Measurements from ENCODE around the gene PGR.
"Not testable (repeated sequence)": the region's sequence is repeated elsewhere in the genome, so short reads cannot be mapped to it uniquely, and the experiment has no call there.

Gene PGR

GRCh38 chr11:101063706-101064105 lies 65.9 kb downstream of the PGR start:
- no peak for DNase-seq

DNA sequence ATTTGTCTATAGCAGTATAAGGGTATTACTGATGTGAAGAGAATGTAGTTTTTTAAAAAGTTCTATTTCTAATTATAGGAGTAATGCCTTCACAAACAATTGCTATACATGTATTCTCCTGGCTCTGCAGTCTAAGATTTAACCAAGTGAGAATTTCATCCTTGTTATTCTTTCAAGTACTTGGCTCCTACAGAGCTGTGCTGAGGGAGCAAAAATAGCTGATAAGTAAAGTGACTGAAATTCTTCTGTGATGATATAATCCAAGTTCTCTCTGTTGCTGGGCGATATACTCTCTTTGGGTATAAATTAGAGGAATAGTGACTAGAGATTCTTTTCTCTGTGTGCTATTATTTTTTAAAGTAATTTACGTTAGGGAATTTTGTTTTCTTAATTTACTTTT lies 68.0 kb downstream of the PGR start:
- DNase-seq: no peak

DNA sequence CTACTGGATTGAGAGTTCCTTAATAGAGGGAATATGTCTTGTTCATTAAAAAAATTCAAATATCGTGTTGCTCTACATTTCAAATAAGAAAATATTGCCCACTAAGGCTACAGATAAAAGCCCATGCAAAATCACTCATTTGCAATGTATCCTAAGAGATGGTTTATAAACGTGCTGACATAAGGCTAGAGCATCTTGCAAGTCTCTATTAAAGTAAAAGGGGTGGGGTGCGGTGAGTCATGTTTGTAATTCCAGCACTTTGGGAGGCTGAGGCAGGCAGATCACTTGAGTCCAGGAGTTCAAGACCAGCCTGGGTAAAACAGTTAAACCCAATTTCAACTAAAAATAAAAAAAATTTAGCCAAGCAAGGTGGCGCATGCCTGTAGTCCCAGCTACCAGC lies 70.3 kb downstream of the PGR start:
- no peak for DNase-seq

- no peak for DNase-seq
Measured at GRCh38 chr11:101053492-101053891, 76.1 kb downstream of the PGR start.

DNA sequence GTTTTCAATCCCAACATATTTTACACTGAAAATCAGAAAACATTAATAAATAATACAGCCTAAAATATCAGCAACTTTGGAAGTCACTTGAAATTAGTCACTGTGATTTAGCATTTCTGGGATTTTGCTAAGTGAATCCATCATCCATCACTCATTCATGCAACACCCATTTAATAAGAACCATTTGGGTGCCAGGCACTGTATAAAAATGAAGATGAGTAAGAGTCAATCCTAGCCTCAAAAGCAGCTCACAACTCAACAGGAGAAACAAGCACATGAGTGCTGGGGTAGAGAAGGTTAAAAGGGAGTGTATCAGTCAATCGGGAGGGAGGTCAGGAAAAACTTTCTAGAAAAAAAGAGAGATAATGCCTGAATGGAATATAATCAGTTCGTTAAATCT lies 77.9 kb downstream of the PGR start:
- no peak for DNase-seq

DNA sequence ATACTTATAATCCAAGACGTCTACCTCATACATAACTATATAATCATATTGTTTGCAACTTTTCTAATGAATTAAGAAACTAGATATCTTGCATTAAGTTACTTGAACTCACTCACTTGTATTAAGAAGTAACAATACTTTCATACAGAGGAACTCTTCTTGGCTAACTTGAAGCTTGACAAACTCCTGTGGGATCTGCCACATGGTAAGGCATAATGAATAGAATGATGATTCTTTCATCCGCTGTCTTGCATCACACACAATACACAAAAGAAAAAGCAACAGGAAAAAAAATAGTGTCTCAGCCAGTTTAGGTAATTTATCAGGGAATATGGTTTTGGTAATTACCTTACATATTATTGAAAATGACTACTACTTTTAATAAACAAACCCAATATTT lies 79.8 kb downstream of the PGR start:
- no peak for DNase-seq

DNA sequence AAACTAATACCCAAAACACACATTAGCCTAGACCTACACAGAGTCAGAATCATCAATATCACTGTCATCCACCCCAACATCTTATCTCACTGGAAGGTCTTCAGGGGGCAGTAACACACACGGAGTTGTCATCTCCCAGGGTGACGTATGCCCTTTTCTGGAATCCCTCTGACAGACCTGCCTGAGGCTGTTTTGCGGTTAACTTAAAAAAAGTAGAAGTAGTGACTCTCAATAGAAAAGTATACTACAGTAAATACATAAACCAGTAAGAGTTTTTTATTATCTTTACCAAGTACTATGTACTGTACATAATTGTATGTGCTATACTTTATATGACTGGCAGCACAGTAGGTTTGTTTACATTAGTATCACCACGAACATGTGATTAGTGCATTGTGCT lies 80.5 kb downstream of the PGR start:
- no peak for DNase-seq

GRCh38 chr11:101048479-101048878 lies 81.1 kb downstream of the PGR start:
- no peak for DNase-seq

GRCh38 chr11:101046947-101047346 lies 82.7 kb downstream of the PGR start:
- no peak for DNase-seq

DNA sequence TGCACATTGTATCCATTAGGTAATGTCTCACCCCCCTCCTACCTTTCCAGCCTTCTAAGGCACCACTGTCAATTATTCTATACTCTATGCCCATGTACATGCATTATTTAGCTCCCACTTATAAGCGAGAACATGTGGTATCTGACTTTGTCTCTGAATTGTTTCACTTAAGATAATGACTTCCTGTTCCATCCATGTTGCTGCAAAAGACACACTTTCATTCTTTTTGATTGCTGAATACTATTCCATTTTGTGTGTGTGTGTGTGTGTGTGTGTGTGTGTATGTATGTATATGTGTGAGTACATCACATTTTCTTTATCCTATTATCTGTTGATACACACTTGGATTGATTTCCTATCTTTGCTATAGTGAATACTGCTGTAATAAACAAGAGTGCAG lies 84.2 kb downstream of the PGR start:
- DNase-seq: no peak

DNA sequence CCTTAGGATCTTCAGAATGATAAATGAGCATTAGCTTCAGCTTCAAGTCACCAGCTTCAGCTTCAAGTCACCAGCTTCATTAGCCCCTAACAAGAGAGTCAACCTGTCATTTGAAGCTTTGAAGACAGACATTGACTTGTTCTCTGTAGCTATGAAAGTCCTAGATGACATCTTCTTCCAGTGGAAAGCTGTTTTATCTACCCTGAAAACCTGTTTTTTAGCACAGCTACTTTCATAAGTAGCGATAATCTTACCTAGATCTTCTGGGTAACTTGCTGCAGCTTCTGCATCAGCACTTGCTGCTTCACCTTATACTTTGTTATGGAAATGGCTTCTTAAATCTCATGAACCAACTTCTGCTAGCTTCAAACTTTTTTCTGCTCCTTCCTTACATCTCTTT lies 85.7 kb downstream of the PGR start:
- DNase-seq: no peak

DNA sequence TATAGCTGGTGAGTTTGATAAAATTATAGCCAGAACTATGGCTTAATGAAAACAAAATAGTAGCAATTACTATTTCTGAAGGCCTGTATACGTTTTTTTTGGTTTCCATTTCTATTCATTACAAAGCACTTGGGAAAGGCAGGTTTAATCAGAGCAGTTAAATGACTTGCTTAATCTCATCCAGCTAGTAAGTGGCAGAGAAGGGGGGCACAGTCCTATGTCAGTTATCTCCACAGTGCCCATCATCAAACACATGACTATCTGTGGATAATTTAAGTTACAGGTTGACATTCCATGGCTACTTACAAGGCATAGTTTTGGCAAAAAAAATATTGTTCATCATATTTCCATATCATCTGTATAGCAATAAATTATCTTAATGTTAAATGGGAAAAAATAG lies 93.7 kb downstream of the PGR start:
- DNase-seq: no peak

DNA sequence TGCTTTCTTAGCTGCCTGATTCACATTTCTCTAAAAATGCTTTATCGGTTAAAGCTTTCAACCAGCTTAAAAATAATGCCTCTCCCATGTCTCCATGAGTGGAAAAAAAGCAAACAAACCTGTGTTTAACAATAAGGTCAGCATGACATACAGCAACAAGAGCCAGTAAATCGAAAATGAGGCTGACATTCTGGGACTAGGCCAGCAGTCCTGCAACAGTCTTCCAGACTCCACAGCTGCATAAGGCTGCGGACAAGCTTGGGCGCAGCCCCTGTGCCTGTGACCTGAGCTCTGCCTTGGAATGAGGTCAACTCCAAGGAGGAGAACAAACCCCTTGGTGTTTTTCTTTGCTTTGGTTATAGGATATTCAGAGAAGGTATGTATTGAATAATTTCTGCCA lies 95.5 kb downstream of the PGR start:
- no peak for DNase-seq

DNA sequence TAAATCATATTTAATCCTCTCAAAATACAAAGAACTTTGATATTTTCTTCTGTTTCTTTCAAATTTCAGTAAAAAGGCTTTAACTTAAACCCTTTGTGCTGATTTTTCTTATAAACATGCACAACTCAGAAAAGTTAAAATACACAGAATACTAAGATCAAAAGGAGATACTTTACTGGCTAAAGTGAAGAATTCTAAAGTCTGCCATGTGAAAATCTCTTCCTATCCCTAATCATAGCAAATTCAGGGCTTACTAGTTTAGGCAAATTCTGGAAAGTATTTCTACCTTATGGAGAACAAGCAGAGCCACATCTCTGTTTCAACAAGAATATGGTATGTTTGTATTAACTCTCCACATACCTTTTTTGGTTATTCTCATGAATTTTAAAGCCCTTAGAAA lies 96.6 kb downstream of the PGR start:
- no peak for DNase-seq

DNA sequence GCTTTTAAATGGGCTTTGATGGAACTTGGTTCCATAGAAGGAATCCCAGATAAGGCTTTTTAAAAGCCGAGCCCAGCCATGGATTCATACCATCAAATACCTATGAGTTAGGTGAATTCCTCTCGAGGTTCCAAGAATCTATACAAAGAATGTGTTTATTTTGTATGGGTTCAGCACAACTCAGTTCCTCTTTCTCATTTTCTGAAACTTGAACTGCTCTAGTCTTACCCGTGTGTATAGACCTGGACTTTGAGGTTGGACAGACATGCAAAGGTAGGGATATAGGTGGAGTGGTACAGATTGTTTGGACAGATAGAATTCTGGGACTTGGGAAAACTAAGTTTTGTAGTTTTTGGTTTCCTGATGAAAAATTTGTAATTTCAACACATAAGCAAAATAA lies 97.9 kb downstream of the PGR start:
- no peak for DNase-seq

DNA sequence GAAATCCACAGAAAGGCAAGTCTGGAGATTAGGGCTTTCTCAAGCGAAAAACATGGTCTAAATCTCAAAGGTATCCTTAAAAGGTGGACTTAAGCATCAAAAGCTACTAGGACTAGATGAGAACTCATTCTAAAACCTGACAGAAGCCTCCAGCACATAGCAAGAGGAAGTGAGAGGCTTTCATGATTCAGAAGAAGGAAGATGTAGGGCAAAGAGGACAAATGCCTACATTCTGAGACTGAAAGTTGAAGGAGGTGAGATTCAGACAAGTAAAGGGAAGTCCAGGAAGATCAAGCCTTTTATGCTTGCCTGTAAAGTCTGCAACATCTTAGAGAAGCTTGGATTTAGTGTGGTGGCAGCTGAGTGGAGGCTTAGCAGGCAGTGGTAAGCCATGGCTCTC lies 98.9 kb downstream of the PGR start:
- no peak for DNase-seq

DNA sequence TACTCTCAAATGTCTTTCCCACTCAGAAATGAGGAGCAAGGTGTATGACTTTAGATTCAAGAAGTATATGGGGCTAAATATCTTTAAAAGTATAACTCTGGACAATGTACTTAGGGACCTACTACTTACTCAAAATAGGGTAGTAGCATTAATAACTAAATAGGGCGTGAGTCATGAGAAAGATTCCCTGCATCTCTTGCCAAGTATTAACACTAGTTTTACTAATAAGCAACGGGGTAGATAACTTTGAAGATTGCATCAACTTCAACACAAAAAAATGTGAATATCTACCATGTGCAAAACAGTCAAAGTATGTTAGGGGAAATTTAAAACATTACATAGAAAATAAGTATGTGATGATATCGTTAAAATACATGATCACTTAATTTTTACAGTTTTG lies 99.6 kb downstream of the PGR start:
- DNase-seq: no peak

DNA sequence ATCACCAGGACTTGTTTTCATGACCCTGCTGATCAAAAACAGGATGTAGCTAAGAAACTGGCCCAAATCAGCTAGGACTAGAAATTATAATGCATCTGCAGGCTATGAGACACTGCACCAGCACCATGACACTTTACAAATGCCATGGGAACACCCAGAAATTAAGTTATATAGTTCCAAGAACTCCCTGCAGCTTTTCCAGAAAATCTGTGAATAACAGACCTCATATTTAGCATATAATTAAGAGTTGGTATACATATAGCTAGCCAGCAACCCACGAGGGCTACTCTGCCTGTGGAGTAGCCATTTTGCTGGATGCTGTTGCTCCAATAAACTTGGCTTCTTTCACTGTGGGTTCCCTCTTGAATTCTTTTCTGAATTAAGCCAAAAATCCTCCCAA lies 101.0 kb downstream of the PGR start:
- DNase-seq: no peak

- DNase-seq: no peak
Measured at GRCh38 chr11:101022256-101022655, 107.4 kb downstream of the PGR start.

DNA sequence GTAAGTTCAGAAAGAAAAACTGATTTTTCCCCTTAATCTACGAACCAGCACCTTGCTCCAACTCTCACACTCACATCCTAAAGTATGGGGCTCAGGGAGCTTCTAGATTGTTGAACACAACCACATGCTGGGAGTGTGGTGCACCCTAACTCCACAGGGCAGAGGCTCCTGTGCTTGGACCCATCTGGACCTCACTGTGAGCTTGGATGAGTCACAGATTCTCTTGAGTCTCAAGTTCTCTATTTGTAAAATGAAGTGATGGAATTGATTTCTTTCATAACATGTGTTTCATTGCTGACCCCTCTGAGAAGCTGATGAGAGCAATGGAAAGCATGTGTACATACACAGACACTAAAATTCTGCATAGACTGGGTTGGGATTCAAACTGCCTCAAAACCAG lies 109.7 kb downstream of the PGR start:
- no peak for DNase-seq

GRCh38 chr11:101014600-101015285 lies 114.9 kb downstream of the PGR start:
- no peak for DNase-seq

GRCh38 chr11:101013702-101014101 lies 115.9 kb downstream of the PGR start:
- not testable (repeated sequence) for DNase-seq

DNA sequence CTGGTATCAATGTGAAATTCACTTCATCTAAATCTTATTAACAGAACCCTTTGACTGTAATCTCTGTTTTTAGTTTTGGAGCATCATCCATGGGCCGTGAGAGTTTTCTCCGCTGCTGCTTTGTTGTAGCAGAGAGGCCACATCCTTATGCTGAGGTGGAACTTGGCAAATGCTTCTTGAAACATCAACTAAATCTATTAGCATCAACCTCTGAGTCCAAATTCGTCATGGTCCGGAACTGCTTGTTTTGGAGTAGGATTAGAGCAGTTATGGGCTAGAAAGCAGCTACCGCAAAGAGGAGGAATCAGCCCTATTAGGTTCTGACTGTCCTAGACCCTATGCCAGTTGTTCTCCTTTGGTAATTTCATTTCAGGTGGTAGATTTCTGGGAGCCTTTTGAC lies 117.7 kb downstream of the PGR start:
- no peak for DNase-seq

DNA sequence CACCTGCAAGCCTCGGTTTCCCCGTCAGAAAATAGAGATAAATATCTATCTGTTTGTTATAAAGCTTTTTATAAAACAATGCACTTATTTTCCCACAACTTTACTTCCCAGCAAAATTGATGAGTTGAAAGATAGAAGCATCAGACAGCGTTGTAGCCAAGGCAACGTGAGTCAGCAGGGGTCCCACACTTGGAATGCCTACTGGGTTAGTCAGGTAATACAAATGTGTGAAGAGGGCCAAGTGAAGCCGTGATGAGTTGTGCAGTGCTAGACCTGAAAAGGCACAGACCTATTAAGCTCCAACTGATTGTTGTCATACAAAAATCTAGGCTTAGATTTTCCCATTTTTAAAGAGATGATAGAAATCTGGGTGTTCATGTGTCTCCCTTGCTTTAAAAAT lies 118.7 kb downstream of the PGR start:
- no peak for DNase-seq

- DNase-seq: no peak
Measured at GRCh38 chr11:101009690-101010055, 119.9 kb downstream of the PGR start.
